IPS-18c (cell line): Measurements from ENCODE around the gene AGBL4.

Source experiments
- H3K4me3 ChIP-seq: 2 replicates; pipeline ENCODE4 v1.7.0; 2013; ENCODE audit warnings: low read depth, mild to moderate bottlenecking, low read length, moderate library complexity; ENCODE audit not compliant: insufficient read depth
- H3K9me3 ChIP-seq: one replicate; pipeline ENCODE4 v1.6.1; 2013; ENCODE audit warnings: mild to moderate bottlenecking, low read length, moderate library complexity; ENCODE audit not compliant: control insufficient read depth, insufficient read depth

Gene AGBL4

GRCh38 chr1:48597663-48598062 is 1426.1 kb downstream of the AGBL4 start:
- H3K4me3 ChIP-seq: no peak overlapping the region
- H3K9me3 ChIP-seq: no peaks in the 10 kb centered on the region

GRCh38 chr1:48596046-48596445 is 1427.7 kb downstream of the AGBL4 start:
- H3K9me3 ChIP-seq: no peaks in the 10 kb centered on the region
- no peak overlapping the region for H3K4me3 ChIP-seq

- Histone ChIP-seq H3K4me3 (no peak overlapping the region), H3K9me3 (no peaks in the 10 kb centered on the region)
These were observed 1428.1 kb downstream of the AGBL4 start for GRCh38 chr1:48595613-48596012.

DNA sequence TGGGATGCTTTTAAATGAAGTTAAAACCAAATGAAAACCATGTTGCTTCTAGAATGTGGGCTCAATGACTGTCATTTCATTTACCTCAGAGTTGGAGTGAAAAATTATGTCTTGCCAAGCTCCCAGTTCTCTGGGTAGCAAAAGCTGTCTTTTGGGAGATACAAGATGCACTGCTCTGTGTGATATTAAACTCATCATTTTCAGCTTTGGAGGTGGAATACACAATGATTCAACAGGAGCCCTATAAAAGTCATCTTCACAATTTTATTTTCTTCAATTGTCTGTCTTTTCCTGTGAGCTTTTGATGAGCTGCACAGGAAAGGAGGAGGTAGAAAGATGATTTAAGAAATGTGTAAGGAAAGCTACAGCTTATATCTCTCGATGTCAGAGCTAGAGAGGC is 1431.4 kb downstream of the AGBL4 start:
- no peaks in the 10 kb centered on the region for H3K9me3 ChIP-seq
- H3K4me3 ChIP-seq: no peak overlapping the region

DNA sequence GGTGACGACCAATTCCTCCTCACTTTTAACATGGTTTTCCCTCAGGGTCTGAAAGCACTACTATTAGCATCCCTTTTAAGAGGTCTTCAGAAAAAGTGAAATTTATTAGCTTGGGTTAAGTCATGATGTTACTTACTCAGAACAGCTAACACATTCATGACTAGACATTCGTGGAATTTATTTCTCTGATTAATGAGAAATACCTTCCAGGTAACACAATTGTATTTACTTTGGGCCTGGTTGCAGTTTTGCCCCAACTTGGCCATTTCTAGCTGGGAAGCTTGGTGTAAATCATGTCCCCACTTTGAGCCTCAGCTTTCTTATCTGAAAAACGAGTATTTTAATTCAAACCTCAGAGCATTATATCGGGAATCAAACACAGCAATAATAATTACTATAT is 1432.6 kb downstream of the AGBL4 start:
- Histone ChIP-seq H3K9me3 (no peaks in the 10 kb centered on the region), H3K4me3 (no peak overlapping the region)

- no peak overlapping the region for H3K4me3 ChIP-seq
- no peaks in the 10 kb centered on the region for H3K9me3 ChIP-seq
These were observed 1435.7 kb downstream of the AGBL4 start for GRCh38 chr1:48588061-48588460.

- H3K9me3 ChIP-seq: no peaks in the 10 kb centered on the region
- no peak overlapping the region for H3K4me3 ChIP-seq
These were observed 1441.3 kb downstream of the AGBL4 start for GRCh38 chr1:48582408-48582807.

GRCh38 chr1:48581270-48581669 is 1442.5 kb downstream of the AGBL4 start:
- H3K9me3 ChIP-seq: no peaks in the 10 kb centered on the region

DNA sequence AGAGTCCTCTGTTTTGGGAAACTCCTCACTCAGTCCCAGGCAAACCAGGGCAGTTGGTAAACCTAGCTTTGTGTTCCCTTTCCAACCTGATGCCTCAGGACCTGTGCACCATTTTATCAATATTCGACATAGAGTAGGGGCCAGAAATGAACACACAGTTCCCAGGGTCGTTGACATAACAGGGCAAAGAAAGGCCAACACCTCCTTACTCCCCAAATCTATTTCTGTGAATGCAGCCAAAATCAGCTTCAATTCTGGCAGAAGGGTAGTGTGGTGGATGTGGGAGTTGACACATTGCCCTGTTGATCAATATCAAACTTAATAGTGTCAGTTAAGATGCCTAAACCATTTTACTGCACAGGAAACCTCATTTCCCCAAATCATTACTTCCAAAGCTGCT is 1447.2 kb downstream of the AGBL4 start:
- Histone ChIP-seq H3K9me3 (no peaks in the 10 kb centered on the region), H3K4me3 (no peak overlapping the region)

More at GRCh38 chr1:48581270-48581669, 1442.5 kb downstream of the AGBL4 start:
- H3K4me3 ChIP-seq: no peak overlapping the region

DNA sequence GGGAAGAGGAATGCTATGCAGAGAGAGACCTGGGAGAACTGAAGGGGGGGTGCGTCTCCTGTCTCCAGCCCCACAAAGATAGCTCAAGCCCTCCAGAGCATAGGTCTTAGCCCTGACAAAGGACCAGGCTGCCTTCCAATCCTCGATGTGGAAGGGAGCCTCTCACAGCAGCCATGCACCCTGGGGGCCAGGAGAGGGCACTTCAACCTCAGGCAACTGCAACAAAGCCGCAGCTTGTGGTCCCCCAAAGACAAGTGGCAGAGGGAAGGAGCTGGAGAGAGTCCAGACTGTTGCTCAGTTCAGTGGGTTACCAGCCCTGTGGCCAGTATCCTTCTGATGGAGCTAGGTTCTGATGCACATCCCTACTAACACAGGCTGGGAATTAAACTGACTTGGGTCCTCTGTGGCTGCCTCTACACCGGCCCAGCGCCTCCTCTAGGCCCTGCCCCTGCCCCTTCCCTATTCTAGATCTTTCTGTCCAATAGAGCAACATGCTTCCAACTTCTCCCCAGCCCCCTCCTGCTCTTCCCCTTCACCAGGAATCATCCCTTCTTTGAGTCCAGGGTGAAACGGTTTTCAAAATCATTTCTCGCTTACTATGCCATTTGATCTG is 1451.0 kb downstream of the AGBL4 start:
- Histone ChIP-seq H3K4me3 (no peak overlapping the region), H3K9me3 (no peaks in the 10 kb centered on the region)

DNA sequence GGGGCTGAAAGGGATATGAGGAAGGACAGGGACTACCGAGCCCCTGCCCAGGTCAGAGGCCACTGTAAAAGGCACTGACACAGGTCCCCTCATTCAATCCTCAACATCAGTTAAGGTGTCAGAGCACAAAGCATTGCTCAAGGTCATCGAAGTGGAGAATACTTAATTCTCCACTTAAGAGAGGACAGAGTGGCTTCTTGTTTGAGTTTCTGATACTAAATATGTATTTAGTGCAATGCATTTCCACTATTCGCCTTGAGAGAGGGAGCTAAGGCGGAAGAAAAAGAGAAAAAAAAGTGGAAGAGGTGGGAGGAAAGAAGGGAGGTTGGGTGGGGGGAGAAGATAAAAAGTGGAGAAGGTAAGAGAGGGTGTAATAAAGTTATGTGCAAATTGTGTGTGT is 1451.6 kb downstream of the AGBL4 start:
- Histone ChIP-seq H3K4me3 (no peak overlapping the region), H3K9me3 (no peaks in the 10 kb centered on the region)

DNA sequence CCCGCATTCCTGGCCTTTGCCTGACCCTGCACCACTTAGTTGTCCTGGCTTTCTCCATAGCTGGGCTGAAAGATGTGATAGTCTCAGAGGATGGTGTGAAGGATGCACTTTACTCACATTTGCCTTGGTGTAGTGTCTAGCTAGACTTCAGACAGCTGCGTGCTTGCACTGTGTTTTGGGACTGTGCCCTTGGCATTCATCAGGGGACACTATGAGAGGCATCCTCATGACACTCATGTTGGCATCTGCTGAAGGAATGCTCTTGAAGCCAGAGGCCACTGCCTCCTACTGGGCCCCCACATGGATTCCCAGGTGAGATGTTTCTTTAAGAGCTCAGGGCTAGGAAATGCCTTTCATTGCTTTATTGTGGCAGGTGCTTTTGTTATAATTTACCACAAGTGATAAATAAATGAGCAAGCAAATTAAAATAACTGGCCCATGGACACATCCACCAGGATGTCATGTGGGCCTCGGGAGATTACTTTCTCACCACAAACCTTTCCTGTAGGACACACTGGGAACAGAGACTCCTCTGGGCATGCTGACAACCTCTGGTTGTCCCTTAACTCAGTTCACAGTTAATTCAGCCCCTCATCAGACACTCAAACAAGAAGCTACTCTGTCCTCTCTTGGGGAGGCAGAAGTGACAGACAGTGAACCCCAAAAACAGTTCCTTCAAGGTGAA is 1452.3 kb downstream of the AGBL4 start:
- no peaks in the 10 kb centered on the region for H3K9me3 ChIP-seq
- no peak overlapping the region for H3K4me3 ChIP-seq

DNA sequence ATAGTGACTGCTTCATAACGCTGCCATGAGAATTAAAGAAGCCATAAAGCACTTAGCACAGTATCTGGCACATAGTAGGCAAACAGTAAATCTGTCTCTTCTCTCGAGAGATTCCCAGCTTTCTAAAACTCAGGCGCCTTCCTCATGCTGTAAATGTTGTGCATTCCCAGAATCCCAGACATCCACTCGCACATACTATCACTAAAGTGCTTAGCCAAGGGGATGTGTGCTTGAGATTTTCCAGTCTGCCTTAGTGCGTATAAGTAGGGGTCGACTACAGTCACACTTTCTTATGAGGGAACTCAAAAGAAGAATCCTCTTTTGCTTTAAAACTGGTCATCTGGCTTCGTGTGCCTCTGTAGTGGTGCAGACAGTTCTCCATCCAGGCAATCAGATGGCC is 1453.2 kb downstream of the AGBL4 start:
- Histone ChIP-seq H3K9me3 (no peaks in the 10 kb centered on the region), H3K4me3 (no peak overlapping the region)

- H3K9me3 ChIP-seq: no peaks in the 10 kb centered on the region
- no peak overlapping the region for H3K4me3 ChIP-seq
These were observed 1455.3 kb downstream of the AGBL4 start for GRCh38 chr1:48568501-48568900.

DNA sequence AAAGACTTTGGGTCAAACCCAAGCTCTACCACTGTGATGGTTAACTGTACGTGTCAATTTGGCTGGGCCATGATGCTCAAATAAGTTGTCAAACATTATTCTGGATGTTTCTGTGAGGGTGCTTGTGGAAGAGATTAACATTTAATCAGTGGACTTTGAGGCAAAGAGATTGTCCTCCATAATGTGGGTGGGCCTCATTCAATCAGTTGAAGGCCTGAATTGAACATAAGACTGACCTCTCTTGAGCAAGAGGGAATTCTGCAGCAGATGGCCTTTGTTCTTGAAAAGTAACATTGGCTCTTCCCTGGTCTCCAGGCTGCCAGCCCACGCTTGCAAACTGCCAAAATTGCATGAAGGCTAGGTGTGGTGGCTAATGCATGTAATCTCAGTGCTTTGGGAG is 1457.3 kb downstream of the AGBL4 start:
- H3K4me3 ChIP-seq: no peak overlapping the region
- no peaks in the 10 kb centered on the region for H3K9me3 ChIP-seq

DNA sequence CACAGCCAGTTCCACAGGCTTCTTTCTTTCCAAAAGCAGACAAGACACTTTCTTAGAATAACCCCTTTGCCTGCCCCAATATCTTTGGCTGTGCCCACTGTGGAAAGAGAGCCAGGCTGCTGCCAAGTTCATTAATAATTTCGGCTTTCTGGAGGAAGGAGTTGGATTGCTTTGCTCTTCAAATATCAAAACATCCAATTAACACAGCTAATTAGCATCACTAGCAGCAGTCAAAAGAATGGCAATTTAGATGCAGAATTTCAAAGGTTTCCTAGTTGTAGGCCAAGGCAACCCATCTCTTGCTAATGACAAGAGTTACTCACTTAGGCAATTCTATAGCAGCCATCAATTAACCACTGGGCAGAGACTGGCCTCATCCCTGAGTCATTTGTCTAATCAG is 1460.7 kb downstream of the AGBL4 start:
- Histone ChIP-seq H3K4me3 (no peak overlapping the region), H3K9me3 (no peaks in the 10 kb centered on the region)

GRCh38 chr1:48561444-48561843 is 1462.3 kb downstream of the AGBL4 start:
- no peak overlapping the region for H3K4me3 ChIP-seq
- H3K9me3 ChIP-seq: no peaks in the 10 kb centered on the region

DNA sequence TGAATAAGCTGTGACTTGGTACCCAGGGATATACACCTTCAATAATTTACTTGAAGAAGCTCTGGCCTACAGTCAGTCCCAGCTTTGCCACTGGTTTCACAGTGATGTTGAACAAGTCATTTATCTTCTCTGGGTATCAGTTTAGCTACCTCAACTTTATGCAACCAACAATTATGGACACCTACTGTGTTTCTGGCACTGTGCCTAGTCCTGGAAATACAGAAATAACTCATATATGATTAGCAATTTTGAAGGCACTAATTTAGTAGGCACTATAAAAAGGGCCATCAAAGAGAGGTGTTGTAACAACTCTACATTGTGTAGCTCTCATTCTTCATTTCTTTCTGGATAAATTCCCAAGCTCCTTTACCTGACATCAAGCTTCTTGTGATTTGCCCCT is 1463.2 kb downstream of the AGBL4 start:
- H3K9me3 ChIP-seq: no peaks in the 10 kb centered on the region
- H3K4me3 ChIP-seq: no peak overlapping the region

GRCh38 chr1:48560116-48560515 is 1463.6 kb downstream of the AGBL4 start:
- H3K9me3 ChIP-seq: no peaks in the 10 kb centered on the region

More at GRCh38 chr1:48560116-48560515, 1463.6 kb downstream of the AGBL4 start:
- no peak overlapping the region for H3K4me3 ChIP-seq
